GM12891 (cell line): ENCODE measurements around the gene STMP1.
"Not testable (repeated sequence)": the region's sequence is repeated elsewhere in the genome, so short reads cannot be mapped to it uniquely, and the experiment has no call there.

ENCODE experiments used
- DNase-seq: peaks from one replicate; pipeline ENCODE4 v3.0.0; 2011; ENCODE audit warnings: low spot score; ENCODE audit not compliant: insufficient read length
- FAIRE-seq: peaks from 2 replicates; lab custom pipeline; 2011; peaks lifted over from hg19 to GRCh38; lab: Jason Lieb, UNC
- PAX5 ChIP-seq: IDR thresholded peaks from 2 replicates; pipeline ENCODE4 v1.6.1; 2011; ENCODE audit warnings: low read length, moderate library complexity, mild to moderate bottlenecking; ENCODE audit not compliant: insufficient read depth, severe bottlenecking
- POLR2A ChIP-seq: IDR thresholded peaks from 2 replicates; pipeline ENCODE4 v1.6.1; 2011; ENCODE audit warnings: low read depth, low read length, control low read depth
- POLR2AphosphoS5 ChIP-seq: IDR thresholded peaks from 2 replicates; pipeline ENCODE4 v1.6.1; 2011; ENCODE audit warnings: low read depth, low read length, control low read depth
- POU2F2 ChIP-seq: IDR thresholded peaks from 2 replicates; pipeline ENCODE4 v1.6.1; 2011; ENCODE audit warnings: low read depth, mild to moderate bottlenecking, control low read depth, low read length, moderate library complexity
- SPI1 ChIP-seq: IDR thresholded peaks from 2 replicates; pipeline ENCODE4 v1.6.1; 2011; ENCODE audit warnings: low read depth, low read length, control low read depth
- TAF1 ChIP-seq: IDR thresholded peaks from 2 replicates; pipeline ENCODE4 v1.6.1; 2011; ENCODE audit warnings: low read depth, low read length, control low read depth

STMP1 gene

GRCh38 chr7:135661311-135662122 is 797 bp upstream of the STMP1 start:
- FAIRE-seq = no peak
- TF ChIP-seq POLR2AphosphoS5 (no peak), PAX5 (no peak), POU2F2 (no peak), SPI1 (no peak), TAF1 (no peak), POLR2A (no peak)
- no peak for DNase-seq

DNA sequence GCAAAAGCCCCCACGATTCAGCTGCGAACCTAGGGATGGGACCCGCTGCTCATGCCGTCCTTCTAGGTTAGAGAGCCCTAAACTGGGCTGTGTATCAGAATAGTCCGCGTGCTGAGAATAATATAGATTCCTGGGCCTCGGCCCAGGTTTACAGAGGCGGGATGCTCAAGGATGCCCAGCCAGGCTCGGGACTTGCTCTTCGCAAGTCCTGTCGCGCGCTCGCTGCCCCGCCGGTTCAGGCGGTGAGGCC is 266 bp upstream of the STMP1 start:
- DNase-seq (no peak), FAIRE-seq (no peak)
- TF ChIP-seq POLR2A (peak; percentile 88), TAF1 (peak; percentile 83; the same call in 1 of the 2 replicates), POLR2AphosphoS5 (peak; percentile 89; the same call in 1 of the 2 replicates), PAX5 (no peak), SPI1 (no peak)

- DNase-seq (no peak), FAIRE-seq (no peak)
- no peak for TF ChIP-seq POLR2AphosphoS5
- no peak for TF ChIP-seq POLR2A
- TF ChIP-seq PAX5 = no peak
- TF ChIP-seq SPI1 = no peak
- TF ChIP-seq POU2F2 = no peak
- TF ChIP-seq TAF1 = no peak
Observed at GRCh38 chr7:135664046-135664589, 1.8 kb downstream of the STMP1 start.

GRCh38 chr7:135665042-135665441 is 2.7 kb downstream of the STMP1 start:
- TF ChIP-seq POLR2A (no peak), POU2F2 (no peak), POLR2AphosphoS5 (no peak), SPI1 (no peak), PAX5 (no peak), TAF1 (no peak)
- FAIRE-seq (no peak), DNase-seq (no peak)

DNA sequence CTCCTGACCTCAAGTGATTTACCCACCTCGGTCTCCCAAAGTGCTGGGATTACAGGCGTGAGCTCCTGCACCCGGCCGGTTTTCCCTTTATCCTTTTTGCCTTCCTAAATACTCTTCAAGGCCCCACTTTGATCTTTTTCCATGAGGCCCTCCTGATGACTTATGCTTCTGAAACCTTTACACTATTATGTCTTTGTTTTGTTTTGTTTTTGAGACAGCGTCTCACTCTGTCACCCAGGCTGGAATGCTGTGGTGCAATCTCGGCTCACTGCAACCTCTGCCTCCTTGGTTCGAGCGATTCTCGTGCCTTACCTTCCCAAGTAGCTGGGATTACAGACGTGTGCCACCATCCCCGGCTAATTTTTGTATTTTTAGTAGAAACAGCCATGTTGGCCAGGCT is 3.8 kb downstream of the STMP1 start:
- TF ChIP-seq POU2F2 (no peak), POLR2A (no peak), SPI1 (no peak), PAX5 (no peak), POLR2AphosphoS5 (no peak)
- no peak for DNase-seq
- FAIRE-seq = no peak

GRCh38 chr7:135666846-135667245 is 4.5 kb downstream of the STMP1 start:
- TF ChIP-seq SPI1 = peak; percentile 35; the same call in 1 of the 2 replicates
- TF ChIP-seq POU2F2 = no peak
- FAIRE-seq (no peak), DNase-seq (no peak)

- DNase-seq, FAIRE-seq: not testable (repeated sequence)
Observed at GRCh38 chr7:135667626-135668025, 5.3 kb downstream of the STMP1 start.

- not testable (repeated sequence) for DNase-seq, FAIRE-seq
Observed at GRCh38 chr7:135668852-135669395, 6.6 kb downstream of the STMP1 start.

- no peak for FAIRE-seq
- DNase-seq = no peak
- no peak for TF ChIP-seq POLR2A
- no peak for TF ChIP-seq SPI1
- no peak for TF ChIP-seq PAX5
- TF ChIP-seq TAF1 = no peak
- no peak for TF ChIP-seq POLR2AphosphoS5
- no peak for TF ChIP-seq POU2F2
Observed at GRCh38 chr7:135669774-135670173, 7.5 kb downstream of the STMP1 start.

DNA sequence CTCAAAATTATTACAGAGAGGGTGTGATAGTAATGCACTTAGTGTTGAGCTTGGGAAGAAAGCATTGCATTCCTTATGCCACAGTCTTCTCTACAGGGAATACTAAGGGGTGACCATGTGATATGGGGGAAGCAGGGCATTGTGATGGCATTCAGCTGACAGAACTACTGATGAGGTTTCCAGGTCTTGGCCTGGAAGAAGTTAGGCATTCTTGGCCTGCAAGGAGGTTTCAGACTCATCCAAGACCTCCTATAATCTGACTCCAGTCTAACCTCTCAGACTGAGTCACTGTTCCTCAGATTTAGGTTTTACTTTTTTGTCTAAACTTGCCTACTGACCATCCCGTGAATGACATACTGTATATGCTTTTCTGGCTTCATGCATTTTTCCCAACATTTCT is 7.9 kb downstream of the STMP1 start:
- DNase-seq (no peak), FAIRE-seq (no peak)
- TF ChIP-seq PAX5 (no peak), SPI1 (no peak)
